Endothelial cell (in vitro differentiated cells): Measurements from ENCODE around the gene ADAR. TPM values are rescaled to one million over a fixed set of nuclear protein-coding genes. Genes with fewer than 3 reads are reported as not detected.

ENCODE experiments used
- DNase-seq: peaks from one replicate; pipeline ENCODE4 v3.0.0; 2021; ENCODE audit warnings: low spot score
- H3K27ac Mint-ChIP-seq: one replicate; pipeline ENCODE4 v1.8.0; 2021; ENCODE audit warnings: mixed read lengths, inconsistent platforms; ENCODE audit not compliant: unreplicated experiment
- H3K27me3 Mint-ChIP-seq: one replicate; pipeline ENCODE4 v1.8.0; 2021; ENCODE audit warnings: mild to moderate bottlenecking, moderate library complexity, mixed read lengths, inconsistent platforms; ENCODE audit not compliant: unreplicated experiment
- H3K36me3 Mint-ChIP-seq: one replicate; pipeline ENCODE4 v1.8.0; 2021; ENCODE audit warnings: mild to moderate bottlenecking, low read depth, mixed read lengths, inconsistent platforms; ENCODE audit not compliant: unreplicated experiment
- H3K4me1 Mint-ChIP-seq: one replicate; pipeline ENCODE4 v1.8.0; 2021; ENCODE audit warnings: mild to moderate bottlenecking, mixed read lengths, inconsistent platforms; ENCODE audit not compliant: unreplicated experiment
- H3K4me3 Mint-ChIP-seq: one replicate; pipeline ENCODE4 v1.8.0; 2021; ENCODE audit warnings: mild to moderate bottlenecking, mixed read lengths, inconsistent platforms; ENCODE audit not compliant: unreplicated experiment
- H3K9me3 Mint-ChIP-seq: one replicate; pipeline ENCODE4 v1.8.0; 2021; ENCODE audit warnings: mixed read lengths, inconsistent platforms; ENCODE audit not compliant: unreplicated experiment
- CTCF ChIP-seq: fragments of 200-600 bp; sonication (generic); IDR thresholded peaks from one replicate; pipeline ENCODE4 v1.5.0; 2021; ENCODE audit warnings: antibody characterized with exemption; ENCODE audit not compliant: unreplicated experiment
- total RNA-seq: library from RNA; stranded (reverse); fragmentation: NEBNext Ultra II Directional; extraction: Animal tissue kit (Norgen Biotek cat#: 25700); gene quantifications from one replicate; pipeline ENCODE4 v1.2.1, GENCODE V29; 2021; ENCODE audit not compliant: unreplicated experiment

The ADAR gene
- total RNA-seq, 1 donor from 2014 or later: 156 TPM

DNA sequence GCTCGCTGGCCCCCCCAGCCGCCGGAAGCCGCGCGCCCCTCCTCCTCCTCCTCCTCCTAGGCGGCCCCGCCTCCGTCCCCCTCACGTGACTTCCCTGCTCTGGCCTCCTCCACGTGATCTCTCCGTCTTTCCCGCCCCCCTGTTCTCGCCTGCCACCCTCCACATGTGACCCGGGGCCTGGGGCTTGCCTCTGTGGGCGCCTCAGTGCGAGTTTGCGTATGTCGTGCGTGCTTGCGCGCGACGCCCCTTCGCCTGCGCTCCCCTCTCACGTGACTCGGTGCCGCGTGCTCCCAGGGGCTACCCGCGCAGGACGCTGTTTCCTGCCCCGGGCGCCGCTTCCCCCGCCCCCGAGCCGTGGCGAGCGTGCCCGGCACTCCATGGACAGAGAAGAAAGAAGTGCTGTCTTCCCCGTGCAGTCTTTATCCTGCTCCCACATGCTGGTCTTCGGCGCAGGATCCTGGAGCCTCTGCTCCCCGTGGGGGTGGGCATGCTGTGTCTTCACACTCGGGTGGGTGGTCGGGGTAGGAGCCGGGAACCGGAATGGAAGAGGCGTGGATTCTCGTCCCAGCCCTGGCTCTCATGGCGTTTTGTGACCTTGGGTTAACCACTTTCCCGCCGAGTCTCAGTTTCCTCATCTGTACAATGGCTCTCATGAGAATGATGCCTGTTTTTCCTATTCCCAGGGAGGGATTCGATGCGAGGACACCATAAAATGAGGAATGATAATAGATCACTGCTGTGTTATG is 49.1 kb downstream of the ADAR start:
- Mint-ChIP-seq H3K9me3 (no peaks in the 10 kb centered on the region), H3K36me3 (peaks cover 26% of the 10 kb centered on the region), H3K27me3 (peaks cover 8% of the 10 kb centered on the region), H3K27ac (peak overlapping the region; percentile 88), H3K4me3 (peak overlapping the region; percentile 89), H3K4me1 (peaks cover 27% of the 10 kb centered on the region)
- TF ChIP-seq CTCF: no peak
- DNase-seq: peak; percentile 95

GRCh38 chr1:154557939-154558719 is 49.9 kb downstream of the ADAR start, which contains the start of gene UBE2Q1:
Gene UBE2Q1 (minus strand): TSS chr1:154558662. CDS start chr1:154558553, 109 bp downstream.
- peak within 1 kb of the TSS; percentile 88 for H3K27ac Mint-ChIP-seq
- peak; percentile 60 for DNase-seq
- no peak for TF ChIP-seq CTCF
- no peaks in the 10 kb centered on the region for H3K9me3 Mint-ChIP-seq
- H3K27me3 Mint-ChIP-seq: peaks cover 8% of the 10 kb centered on the region
- peak within 1 kb of the TSS; percentile 95 for H3K4me3 Mint-ChIP-seq
- H3K4me1 Mint-ChIP-seq: peaks cover 27% of the 10 kb centered on the region
- peaks cover 34% of the 10 kb centered on the region for H3K36me3 Mint-ChIP-seq

- DNase-seq: no peak
- TF ChIP-seq CTCF: no peak
- peak overlapping the region; percentile 95 for H3K4me3 Mint-ChIP-seq
These were observed 50.6 kb downstream of the ADAR start for GRCh38 chr1:154557248-154557938.

GRCh38 chr1:154556422-154556821 is 51.6 kb downstream of the ADAR start:
- Mint-ChIP-seq H3K27ac (peak overlapping the region; percentile 64), H3K4me3 (peak overlapping the region; percentile 84), H3K4me1 (peaks cover 27% of the 10 kb centered on the region), H3K36me3 (peaks cover 42% of the 10 kb centered on the region), H3K9me3 (no peaks in the 10 kb centered on the region), H3K27me3 (peaks cover 8% of the 10 kb centered on the region)
- no peak for DNase-seq
- no peak for TF ChIP-seq CTCF

More at GRCh38 chr1:154557248-154557938, 50.6 kb downstream of the ADAR start:
- peaks cover 39% of the 10 kb centered on the region for H3K36me3 Mint-ChIP-seq
- H3K9me3 Mint-ChIP-seq: no peaks in the 10 kb centered on the region
- peaks cover 8% of the 10 kb centered on the region for H3K27me3 Mint-ChIP-seq
- peak overlapping the region; percentile 85 for H3K27ac Mint-ChIP-seq
- peaks cover 27% of the 10 kb centered on the region for H3K4me1 Mint-ChIP-seq
